ENCODE measurements around the gene ALKAL2.

ALKAL2 gene

DNA sequence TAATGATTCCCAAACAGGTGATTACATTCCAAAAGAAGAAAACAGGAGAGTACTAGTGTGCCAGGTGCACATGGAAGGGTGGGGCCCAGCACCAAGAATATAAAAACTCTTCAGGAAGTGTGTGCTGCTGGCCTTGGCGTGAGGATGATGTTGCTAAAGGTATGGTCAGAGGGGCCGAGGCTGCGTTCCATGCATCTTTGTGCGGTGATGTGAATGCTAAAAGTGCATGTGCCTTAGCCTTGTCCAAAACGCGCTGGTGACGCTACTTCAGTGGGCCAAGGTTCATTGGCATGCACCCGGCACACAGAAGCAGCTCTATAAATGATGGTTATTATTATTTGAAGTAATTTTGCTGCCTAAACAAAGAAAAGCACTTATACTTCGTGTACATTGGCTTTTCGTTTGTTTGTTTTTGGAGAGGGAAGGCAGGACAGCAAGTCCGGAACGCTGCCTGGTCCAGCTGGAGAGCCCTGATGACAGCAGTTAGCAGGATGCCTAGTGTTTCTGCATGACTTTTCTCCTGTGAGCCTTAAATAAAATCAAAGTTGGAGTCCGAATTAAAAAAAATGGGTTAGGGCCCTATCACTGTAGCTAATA lies 2.9 kb downstream of the ALKAL2 start:
- H3K9me3 ChIP-seq (ENCODE audit: control insufficient read depth in 5 of 5, low read length in 5 of 5) = no peaks in the 10 kb centered on the region
- H3K9ac ChIP-seq (ENCODE audit: low read length in 5 of 5) = no peak overlapping the region
- H3K36me3 ChIP-seq (ENCODE audit: control insufficient read depth in 5 of 5, insufficient read depth in 5 of 5, low read length in 5 of 5) = peaks cover 6 to 32% (median 21%) of the 10 kb centered on the region in 5 donors
- peaks cover 0 to 14% (median 9%) of the 10 kb centered on the region in 5 donors for H3K27me3 ChIP-seq (ENCODE audit: control insufficient read depth in 5 of 5, insufficient read depth in 4 of 5, low read length in 5 of 5)
- no peak overlapping the region for H3K27ac ChIP-seq (ENCODE audit: low read depth, low read length)
- H3K4me1 ChIP-seq (ENCODE audit: control insufficient read depth in 5 of 5, insufficient read depth in 5 of 5, low read length in 5 of 5) = peaks cover 0 to 33% (median 26%) of the 10 kb centered on the region in 5 donors
- no peak overlapping the region for H3K4me3 ChIP-seq (ENCODE audit: low read depth in 1 of 5, low read length in 5 of 5)

DNA sequence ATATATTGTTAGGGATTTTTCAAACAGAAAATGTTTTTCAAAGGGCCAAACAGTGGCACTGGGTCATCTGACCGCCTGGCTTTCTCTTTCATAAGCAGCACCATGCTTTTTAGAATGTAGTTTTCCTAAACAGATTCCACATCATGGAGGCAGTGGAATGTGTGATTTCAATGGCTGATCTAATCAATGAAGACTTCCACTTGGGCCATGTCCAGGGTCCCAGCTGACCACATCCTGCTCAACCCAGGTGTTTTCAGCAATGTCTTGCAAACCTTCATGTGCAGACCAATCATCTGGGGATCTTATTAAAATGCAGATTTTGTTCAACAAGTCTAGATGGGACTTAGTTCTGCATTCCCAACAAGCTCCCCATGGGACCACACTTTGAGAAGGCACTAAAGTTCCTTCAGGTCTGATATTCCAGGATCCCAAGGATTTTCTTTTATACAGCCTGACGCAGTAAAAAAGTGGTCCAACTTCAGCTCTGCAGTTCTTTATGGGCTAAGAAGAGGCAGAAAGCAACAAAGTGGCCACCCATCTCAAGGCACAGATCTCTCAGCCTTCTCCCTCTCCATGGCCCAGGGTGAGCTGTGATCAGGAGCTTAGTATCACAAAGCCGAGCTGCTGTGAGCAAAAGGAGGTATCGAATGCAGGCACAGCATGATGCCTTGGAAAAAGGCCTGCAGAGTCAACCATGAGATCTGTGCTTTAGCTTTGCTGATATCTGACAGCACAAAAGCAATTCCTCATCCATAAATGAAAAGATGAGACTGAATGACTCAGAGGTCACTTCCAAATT lies 3.7 kb downstream of the ALKAL2 start:
- H3K27ac ChIP-seq (ENCODE audit: low read depth, low read length) = no peak overlapping the region
- H3K9ac ChIP-seq (ENCODE audit: low read length in 5 of 5) = no peak overlapping the region
- H3K4me3 ChIP-seq (ENCODE audit: low read depth in 1 of 5, low read length in 5 of 5) = no peak overlapping the region
- no peaks in the 10 kb centered on the region for H3K9me3 ChIP-seq (ENCODE audit: control insufficient read depth in 5 of 5, low read length in 5 of 5)
- peaks cover 0 to 25% (median 18%) of the 10 kb centered on the region in 5 donors for H3K4me1 ChIP-seq (ENCODE audit: control insufficient read depth in 5 of 5, insufficient read depth in 5 of 5, low read length in 5 of 5)
- peaks cover 9 to 38% (median 25%) of the 10 kb centered on the region in 5 donors for H3K36me3 ChIP-seq (ENCODE audit: control insufficient read depth in 5 of 5, insufficient read depth in 5 of 5, low read length in 5 of 5)
- H3K27me3 ChIP-seq (ENCODE audit: control insufficient read depth in 5 of 5, insufficient read depth in 4 of 5, low read length in 5 of 5) = peaks cover 0 to 9% (median 5%) of the 10 kb centered on the region in 5 donors

- Histone ChIP-seq H3K4me3 (ENCODE audit: low read depth in 1 of 5, low read length in 5 of 5) (no peak overlapping the region), H3K9me3 (ENCODE audit: control insufficient read depth in 5 of 5, low read length in 5 of 5) (no peaks in the 10 kb centered on the region), H3K4me1 (ENCODE audit: control insufficient read depth in 5 of 5, insufficient read depth in 5 of 5, low read length in 5 of 5) (peaks cover 0 to 16% (median 11%) of the 10 kb centered on the region in 5 donors), H3K27ac (ENCODE audit: low read depth, low read length) (no peak overlapping the region), H3K27me3 (ENCODE audit: control insufficient read depth in 5 of 5, insufficient read depth in 4 of 5, low read length in 5 of 5) (peaks cover 0 to 7% (median 4%) of the 10 kb centered on the region in 5 donors), H3K9ac (ENCODE audit: low read length in 5 of 5) (no peak overlapping the region), H3K36me3 (ENCODE audit: control insufficient read depth in 5 of 5, insufficient read depth in 5 of 5, low read length in 5 of 5) (peaks cover 14 to 48% (median 35%) of the 10 kb centered on the region in 5 donors)
Measured at GRCh38 chr2:282371-283263, 5.3 kb downstream of the ALKAL2 start.

DNA sequence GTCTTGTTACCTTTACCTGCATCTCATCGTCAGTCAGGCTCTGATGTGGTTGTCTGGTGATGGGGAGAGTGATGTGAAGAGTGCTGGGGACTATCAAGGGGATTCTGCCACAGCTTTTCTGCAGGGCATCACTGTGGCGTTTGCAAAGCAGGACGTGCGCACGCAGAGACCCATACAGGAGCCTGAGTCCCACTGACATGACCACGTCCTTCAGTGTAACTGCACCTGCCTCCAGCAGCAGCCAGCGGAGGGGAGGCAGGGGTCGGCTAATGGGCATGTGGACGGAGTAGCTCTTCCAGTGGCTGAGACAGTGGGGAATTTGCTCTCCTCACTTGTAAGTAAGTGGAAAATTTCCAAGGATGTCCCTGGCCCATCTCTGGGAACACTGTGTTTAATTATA lies 6.5 kb downstream of the ALKAL2 start:
- Histone ChIP-seq H3K9me3 (ENCODE audit: control insufficient read depth in 5 of 5, low read length in 5 of 5) (no peaks in the 10 kb centered on the region), H3K36me3 (ENCODE audit: control insufficient read depth in 5 of 5, insufficient read depth in 5 of 5, low read length in 5 of 5) (peaks cover 14 to 57% (median 44%) of the 10 kb centered on the region in 5 donors), H3K4me3 (ENCODE audit: low read depth in 1 of 5, low read length in 5 of 5) (no peak overlapping the region), H3K4me1 (ENCODE audit: control insufficient read depth in 5 of 5, insufficient read depth in 5 of 5, low read length in 5 of 5) (peaks cover 0 to 7% (median 5%) of the 10 kb centered on the region in 5 donors), H3K27me3 (ENCODE audit: control insufficient read depth in 5 of 5, insufficient read depth in 4 of 5, low read length in 5 of 5) (peaks cover 0 to 3% (median 0%) of the 10 kb centered on the region in 5 donors), H3K27ac (ENCODE audit: low read depth, low read length) (no peak overlapping the region), H3K9ac (ENCODE audit: low read length in 5 of 5) (no peak overlapping the region)

- no peaks in the 10 kb centered on the region for H3K9me3 ChIP-seq (ENCODE audit: control insufficient read depth in 5 of 5, low read length in 5 of 5)
- no peak overlapping the region for H3K4me3 ChIP-seq (ENCODE audit: low read depth in 1 of 5, low read length in 5 of 5)
- H3K27me3 ChIP-seq (ENCODE audit: control insufficient read depth in 5 of 5, insufficient read depth in 4 of 5, low read length in 5 of 5) = peaks cover 0 to 2% (median 0%) of the 10 kb centered on the region in 5 donors
- H3K36me3 ChIP-seq (ENCODE audit: control insufficient read depth in 5 of 5, insufficient read depth in 5 of 5, low read length in 5 of 5) = peaks cover 14 to 63% (median 48%) of the 10 kb centered on the region in 5 donors
- no peak overlapping the region for H3K27ac ChIP-seq (ENCODE audit: low read depth, low read length)
- H3K4me1 ChIP-seq (ENCODE audit: control insufficient read depth in 5 of 5, insufficient read depth in 5 of 5, low read length in 5 of 5) = peaks cover 0 to 5% (median 3%) of the 10 kb centered on the region in 5 donors
- no peak overlapping the region for H3K9ac ChIP-seq (ENCODE audit: low read length in 5 of 5)
Measured at GRCh38 chr2:280650-281110, 7.2 kb downstream of the ALKAL2 start.

GRCh38 chr2:279956-280649 lies 7.8 kb downstream of the ALKAL2 start:
- Histone ChIP-seq H3K9ac (ENCODE audit: low read length in 5 of 5) (no peak overlapping the region), H3K4me1 (ENCODE audit: control insufficient read depth in 5 of 5, insufficient read depth in 5 of 5, low read length in 5 of 5) (peaks cover 0 to under 1% (median 0%) of the 10 kb centered on the region in 5 donors), H3K9me3 (ENCODE audit: control insufficient read depth in 5 of 5, low read length in 5 of 5) (no peaks in the 10 kb centered on the region), H3K27me3 (ENCODE audit: control insufficient read depth in 5 of 5, insufficient read depth in 4 of 5, low read length in 5 of 5) (no peaks in the 10 kb centered on the region), H3K36me3 (ENCODE audit: control insufficient read depth in 5 of 5, insufficient read depth in 5 of 5, low read length in 5 of 5) (peaks cover 14 to 67% (median 51%) of the 10 kb centered on the region in 5 donors), H3K27ac (ENCODE audit: low read depth, low read length) (no peak overlapping the region), H3K4me3 (ENCODE audit: low read depth in 1 of 5, low read length in 5 of 5) (no peak overlapping the region)

- Histone ChIP-seq H3K27me3 (ENCODE audit: control insufficient read depth in 5 of 5, insufficient read depth in 4 of 5, low read length in 5 of 5) (no peaks in the 10 kb centered on the region), H3K9me3 (ENCODE audit: control insufficient read depth in 5 of 5, low read length in 5 of 5) (no peaks in the 10 kb centered on the region), H3K27ac (ENCODE audit: low read depth, low read length) (no peak overlapping the region), H3K36me3 (ENCODE audit: control insufficient read depth in 5 of 5, insufficient read depth in 5 of 5, low read length in 5 of 5) (peaks cover 14 to 67% (median 53%) of the 10 kb centered on the region in 5 donors), H3K9ac (ENCODE audit: low read length in 5 of 5) (no peak overlapping the region), H3K4me1 (ENCODE audit: control insufficient read depth in 5 of 5, insufficient read depth in 5 of 5, low read length in 5 of 5) (no peaks in the 10 kb centered on the region), H3K4me3 (ENCODE audit: low read depth in 1 of 5, low read length in 5 of 5) (no peak overlapping the region)
Measured at GRCh38 chr2:279366-279765, 8.5 kb downstream of the ALKAL2 start.

DNA sequence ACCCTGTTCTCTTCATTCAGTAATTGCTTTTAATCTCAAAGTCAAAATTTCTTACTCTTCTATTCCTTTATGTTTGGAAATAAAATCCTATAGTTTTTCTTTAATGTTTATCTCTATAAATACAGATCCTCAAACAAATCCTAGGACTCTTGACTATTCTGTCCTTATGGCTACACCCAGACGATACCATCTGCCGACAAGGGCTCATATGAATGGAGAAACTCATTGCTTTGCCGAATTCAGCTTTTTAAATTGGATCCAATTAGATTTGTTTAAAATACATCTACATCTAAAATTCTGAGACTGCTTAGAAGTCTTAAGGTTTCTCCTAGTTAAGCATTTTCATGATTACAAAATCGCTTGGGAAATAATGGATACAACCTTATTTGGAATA lies 9.0 kb downstream of the ALKAL2 start:
- Histone ChIP-seq H3K4me1 (ENCODE audit: control insufficient read depth in 5 of 5, insufficient read depth in 5 of 5, low read length in 5 of 5) (no peaks in the 10 kb centered on the region), H3K27me3 (ENCODE audit: control insufficient read depth in 5 of 5, insufficient read depth in 4 of 5, low read length in 5 of 5) (no peaks in the 10 kb centered on the region), H3K27ac (ENCODE audit: low read depth, low read length) (no peak overlapping the region), H3K36me3 (ENCODE audit: control insufficient read depth in 5 of 5, insufficient read depth in 5 of 5, low read length in 5 of 5) (peaks cover 14 to 67% (median 53%) of the 10 kb centered on the region in 5 donors), H3K4me3 (ENCODE audit: low read depth in 1 of 5, low read length in 5 of 5) (no peak overlapping the region), H3K9me3 (ENCODE audit: control insufficient read depth in 5 of 5, low read length in 5 of 5) (no peaks in the 10 kb centered on the region), H3K9ac (ENCODE audit: low read length in 5 of 5) (no peak overlapping the region)

- Histone ChIP-seq H3K27me3 (ENCODE audit: control insufficient read depth in 5 of 5, insufficient read depth in 4 of 5, low read length in 5 of 5) (no peaks in the 10 kb centered on the region), H3K9me3 (ENCODE audit: control insufficient read depth in 5 of 5, low read length in 5 of 5) (no peaks in the 10 kb centered on the region), H3K4me3 (ENCODE audit: low read depth in 1 of 5, low read length in 5 of 5) (no peak overlapping the region), H3K36me3 (ENCODE audit: control insufficient read depth in 5 of 5, insufficient read depth in 5 of 5, low read length in 5 of 5) (peaks cover 14 to 68% (median 53%) of the 10 kb centered on the region in 5 donors), H3K4me1 (ENCODE audit: control insufficient read depth in 5 of 5, insufficient read depth in 5 of 5, low read length in 5 of 5) (no peaks in the 10 kb centered on the region), H3K27ac (ENCODE audit: low read depth, low read length) (no peak overlapping the region), H3K9ac (ENCODE audit: low read length in 5 of 5) (no peak overlapping the region)
Measured at GRCh38 chr2:278312-278926, 9.5 kb downstream of the ALKAL2 start.
